Measurements from ENCODE around the gene ITGB8. TPM values are rescaled to one million over a fixed set of nuclear protein-coding genes. Genes with fewer than 3 reads are reported as not detected.

Gene ITGB8
- total RNA-seq, 1 donor from 2014 or later = 27.1 TPM

DNA sequence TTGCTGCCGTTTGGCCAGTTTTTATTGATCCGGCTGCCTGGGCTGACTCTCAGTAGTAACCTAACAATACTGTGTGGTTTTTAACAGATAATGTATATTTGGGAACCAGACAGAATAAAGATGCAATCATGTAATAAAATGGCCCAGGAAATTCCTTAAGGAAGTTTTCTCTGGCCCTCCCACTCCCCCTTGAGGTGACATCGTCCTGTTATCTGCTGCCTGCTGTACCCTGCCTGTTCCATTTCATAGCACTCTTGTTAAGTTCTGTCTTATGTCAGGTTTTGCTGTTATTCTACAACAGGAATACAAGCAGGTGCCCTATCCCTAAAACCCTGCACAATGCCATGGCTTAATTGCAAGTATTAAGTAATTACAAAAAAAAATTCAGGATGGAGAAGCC is 12.5 kb downstream of the ITGB8 start:
- no peak for DNase-seq

DNA sequence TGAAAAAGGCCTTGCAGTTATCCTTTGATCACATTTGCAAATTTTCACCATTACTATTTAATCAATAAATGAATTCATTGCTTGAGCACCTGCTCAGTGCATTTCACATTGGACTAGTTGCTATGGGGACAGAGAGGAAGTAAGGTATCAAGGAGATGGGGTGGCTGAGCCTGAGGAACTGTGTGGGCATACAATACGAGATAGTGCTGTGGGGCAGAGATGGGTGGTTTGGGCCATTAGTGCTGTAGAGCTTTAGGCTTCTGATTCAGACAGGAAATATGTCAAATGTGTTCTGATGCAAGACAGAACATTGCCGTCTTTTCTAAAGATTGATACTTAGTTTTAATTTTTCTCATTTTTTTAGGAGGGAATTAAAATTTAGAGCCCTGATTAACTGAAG is 13.2 kb downstream of the ITGB8 start:
- DNase-seq = no peak

DNA sequence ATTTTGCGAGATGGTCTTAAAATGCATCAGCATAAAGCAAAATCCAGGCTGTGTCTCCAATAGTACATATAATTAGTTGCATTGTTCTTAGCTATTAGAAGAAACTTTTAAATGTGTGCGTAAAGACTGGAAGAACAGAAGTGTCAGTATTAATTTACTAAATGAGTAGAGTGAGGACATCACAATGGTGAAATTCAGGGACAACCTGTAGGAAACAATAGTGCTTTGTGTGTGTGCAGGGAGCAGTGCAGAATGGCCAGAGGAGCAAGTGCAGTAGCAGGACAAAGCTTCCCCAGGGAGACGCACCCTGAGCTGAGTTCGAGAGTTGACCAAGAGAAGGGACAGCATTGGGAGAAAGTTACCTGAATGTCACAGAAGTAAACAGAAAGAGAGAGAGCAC is 13.7 kb downstream of the ITGB8 start:
- no peak for DNase-seq

DNA sequence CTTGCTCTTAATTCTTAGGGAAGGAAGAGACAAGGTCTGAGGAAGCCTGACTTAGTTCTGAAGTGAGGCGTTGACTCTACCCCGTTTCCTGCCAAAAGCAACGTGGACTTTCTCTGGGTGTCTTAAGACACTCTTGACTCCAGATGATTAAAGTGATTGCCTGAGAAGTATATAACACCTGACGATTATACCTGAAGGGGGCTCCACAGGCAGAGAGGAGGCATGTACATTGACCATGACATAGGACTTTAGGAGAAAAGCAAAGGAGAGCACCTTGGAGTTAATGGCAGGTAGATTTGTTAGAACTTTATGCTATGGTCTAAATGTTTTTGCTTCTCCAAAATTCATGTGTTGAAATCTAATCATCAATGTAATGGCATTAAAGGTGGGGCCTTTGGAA is 15.9 kb downstream of the ITGB8 start:
- DNase-seq = no peak

DNA sequence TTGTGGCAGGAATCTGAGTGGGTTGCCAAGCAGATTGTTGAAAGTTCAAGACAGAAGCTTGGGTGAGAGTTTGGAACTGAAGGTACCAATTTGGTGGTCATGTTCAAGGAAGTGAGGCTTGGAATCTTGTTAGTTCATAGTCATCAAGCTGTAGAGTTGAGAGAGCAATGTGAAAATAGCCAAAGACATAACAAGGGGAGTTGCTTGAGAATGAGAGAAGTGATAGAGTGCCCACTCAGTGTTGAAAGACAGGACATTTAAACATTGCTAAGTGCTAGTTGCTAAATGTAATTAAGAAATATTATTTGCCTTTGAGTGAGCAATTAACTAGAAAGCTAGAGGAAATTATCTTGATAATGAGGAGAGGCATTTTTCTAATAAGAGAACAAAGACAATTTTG is 17.0 kb downstream of the ITGB8 start:
- no peak for DNase-seq

DNA sequence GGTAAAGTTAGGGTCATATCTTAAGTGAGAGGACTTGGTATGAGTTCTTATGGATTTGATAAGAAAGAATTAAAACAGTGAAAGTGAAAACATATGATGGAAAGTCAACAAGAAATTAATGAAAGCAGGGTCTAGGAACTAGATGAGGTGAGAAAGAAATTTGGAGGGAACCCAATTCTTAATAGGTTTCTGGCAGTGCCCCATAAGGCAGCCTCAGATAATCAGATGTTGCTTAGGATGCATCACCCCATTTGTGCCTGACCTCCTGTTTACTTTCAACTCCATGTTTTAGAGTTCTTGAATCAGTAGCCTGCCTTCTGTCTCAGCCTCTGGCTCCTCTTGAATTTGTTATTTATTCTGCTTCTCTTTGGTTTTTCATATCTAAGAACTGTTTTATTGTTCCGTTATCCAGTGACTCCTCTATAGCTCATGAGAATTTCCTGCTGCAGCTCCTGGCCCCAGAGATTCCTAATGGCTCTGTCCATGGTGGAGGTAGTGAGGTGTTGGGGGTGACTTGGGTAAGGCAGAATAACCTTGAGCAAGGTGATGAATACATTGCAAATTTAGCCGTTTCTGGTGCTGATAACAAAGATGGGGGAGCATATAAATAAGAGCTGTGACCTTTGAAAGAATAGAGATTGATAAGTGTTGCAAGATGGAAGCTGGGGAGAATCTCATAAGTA is 17.6 kb downstream of the ITGB8 start:
- DNase-seq = no peak

DNA sequence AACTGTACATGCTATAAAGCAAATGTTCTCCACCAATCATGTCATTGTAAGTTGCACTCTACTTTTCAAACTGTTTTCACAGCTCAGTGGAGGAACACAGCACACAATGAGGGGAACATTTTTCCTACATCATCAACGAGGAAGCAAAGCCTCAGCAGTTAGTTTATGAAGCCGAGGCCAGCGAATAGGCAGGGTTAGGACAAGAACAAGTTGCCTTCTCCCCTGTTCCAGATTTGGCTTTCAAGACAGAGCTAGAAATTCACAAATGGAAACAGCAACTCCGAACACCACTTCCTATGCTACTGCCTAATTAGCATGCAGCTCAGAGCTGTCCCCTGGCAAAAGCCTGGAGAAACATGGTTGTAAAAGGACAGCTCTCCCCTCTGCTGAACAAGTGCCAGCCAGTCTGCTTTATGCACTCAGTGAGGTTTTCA is 19.8 kb downstream of the ITGB8 start:
- DNase-seq = no peak

DNA sequence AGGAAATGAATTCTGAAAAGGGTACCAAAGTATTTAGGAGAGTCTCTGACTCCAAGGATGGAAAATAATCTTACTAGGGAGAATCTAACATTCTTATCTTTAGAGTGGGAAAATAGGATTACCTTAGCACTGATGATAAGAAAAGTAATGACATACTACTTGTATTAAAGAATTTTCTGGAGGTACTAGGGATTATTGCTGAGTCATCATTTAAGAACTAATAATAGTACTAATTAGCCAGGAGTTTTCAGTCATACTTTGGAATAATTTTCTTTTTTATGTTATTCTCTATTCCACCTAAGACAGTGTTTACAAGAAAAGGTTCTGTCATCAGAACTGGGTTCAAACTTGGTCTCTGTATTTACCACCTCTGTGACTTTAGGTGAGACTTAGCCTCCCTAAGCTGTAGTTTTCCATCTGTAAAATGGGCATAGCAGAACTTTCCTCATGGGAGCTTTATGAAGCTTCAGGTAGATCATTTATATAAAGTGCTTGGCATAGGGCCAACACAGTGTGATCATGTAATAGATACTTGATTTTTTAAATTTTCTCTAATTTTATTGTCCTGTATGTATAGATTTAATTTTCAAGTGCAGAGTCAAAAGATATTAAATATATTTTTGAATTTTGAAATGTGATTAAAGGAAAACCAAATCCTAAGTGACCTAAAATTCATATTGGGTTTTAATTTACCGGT is 20.4 kb downstream of the ITGB8 start:
- DNase-seq = no peak

DNA sequence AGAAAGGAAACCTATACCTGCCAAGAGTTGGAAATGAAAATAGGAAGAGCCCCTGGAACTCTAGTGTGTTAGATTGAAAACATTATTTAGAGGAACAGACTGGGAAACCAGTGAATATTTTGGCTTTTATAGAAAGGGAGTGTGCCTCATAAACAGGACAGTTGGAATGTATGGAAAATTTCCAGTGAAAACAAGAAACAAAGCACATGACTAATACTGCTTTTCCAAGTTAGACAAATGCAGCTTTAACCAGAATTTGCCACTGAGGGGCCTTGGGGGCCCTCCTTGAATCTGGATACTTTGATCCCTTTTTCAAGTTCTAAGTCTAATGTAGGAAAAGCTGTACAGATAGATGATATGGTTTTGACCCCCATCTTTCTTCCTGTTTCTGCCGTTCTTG is 21.2 kb downstream of the ITGB8 start:
- peak; percentile 38 for DNase-seq

DNA sequence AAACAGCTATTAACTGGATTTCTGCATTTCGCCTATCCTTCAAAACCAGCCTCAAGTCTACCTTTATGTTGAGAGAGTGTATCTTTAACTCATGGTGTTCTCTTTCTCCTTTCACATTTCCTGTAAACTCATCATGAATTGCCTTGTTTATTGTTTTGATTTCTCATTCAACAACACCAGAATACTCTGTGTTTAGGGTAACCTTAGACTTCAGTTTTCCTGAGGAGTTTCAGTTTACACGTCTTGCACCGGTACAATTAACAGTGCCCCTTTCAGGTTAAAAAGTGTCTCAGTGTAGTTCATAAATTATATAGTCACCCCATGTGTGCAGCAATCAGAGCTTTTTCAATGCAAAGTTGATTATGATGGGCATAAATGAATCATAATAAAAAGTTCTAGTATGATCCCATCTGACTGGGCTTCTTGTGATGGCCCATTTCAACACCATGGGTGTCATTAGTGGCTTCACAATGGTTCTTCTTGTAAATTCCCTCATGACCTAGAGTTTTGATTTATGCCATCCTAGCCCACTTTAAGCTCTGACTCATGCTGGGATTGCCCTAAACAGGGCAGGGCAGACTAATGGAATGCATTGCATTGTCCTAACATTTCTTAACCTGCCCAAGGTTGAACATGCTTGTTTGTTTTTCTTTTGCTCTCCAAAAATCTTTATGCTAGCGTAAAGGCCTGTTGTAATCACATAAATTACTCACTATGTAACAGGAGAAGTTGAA is 22.0 kb downstream of the ITGB8 start:
- DNase-seq = no peak

DNA sequence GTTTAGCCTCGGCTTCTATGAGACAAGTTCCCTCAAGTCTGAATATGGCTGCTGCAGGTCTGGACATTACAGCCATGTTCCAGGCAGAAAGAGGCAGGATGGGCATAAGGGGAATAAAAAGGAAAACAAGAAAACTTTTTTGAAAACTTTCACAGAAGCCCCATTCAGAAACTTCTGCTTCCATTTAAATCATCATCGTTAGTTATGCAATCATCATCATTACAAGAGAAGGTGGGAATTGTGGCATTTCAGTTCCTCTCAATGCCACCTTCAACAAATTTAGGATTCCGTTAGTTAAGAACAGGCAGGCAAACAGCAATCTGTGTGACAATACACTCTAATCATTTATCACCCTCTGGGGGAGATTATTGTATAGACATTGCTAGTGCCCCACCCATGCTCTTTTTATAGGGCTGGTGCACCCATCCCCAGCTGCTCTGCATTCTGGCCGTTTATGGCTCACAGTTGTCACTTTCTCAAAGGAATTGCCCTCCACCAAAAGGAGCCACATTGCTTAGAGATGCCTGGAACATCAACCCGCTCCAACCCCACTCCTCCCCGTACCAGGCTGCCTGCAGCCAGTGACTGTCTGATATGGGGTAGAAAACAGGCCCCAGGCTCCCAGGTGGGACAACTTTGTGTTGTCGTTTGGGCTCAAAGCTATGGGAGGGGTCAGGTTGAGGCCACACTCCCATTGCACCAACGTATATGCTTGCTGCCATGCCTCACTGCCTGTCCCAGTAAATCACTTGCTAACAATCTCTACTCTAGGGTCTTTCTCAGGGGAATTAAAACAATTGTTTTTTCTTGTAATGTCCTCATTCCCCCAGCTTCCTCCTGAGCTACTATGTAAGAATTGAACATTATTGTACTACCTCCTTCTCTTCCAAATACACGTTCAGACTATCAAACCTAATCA is 24.2 kb downstream of the ITGB8 start:
- no peak for DNase-seq

DNA sequence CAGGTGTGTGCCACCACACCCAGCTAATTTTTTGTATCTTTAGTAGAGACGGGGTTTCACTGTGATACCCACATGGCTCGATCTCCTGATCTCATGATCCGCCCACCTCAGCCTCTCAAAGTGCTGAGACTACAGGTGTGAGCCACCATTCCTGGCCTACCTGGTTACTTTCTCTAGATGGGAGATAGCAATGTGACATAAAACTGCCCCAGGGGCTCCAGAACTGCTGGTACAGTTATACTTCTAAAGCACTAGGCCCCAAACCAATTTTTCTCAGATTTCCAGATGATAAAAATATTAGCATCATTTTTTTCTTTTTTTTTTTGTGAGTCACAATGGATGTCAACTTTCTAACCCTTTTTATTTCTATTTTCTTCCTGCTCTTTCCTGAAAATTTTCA is 27.4 kb downstream of the ITGB8 start:
- DNase-seq = no peak

DNA sequence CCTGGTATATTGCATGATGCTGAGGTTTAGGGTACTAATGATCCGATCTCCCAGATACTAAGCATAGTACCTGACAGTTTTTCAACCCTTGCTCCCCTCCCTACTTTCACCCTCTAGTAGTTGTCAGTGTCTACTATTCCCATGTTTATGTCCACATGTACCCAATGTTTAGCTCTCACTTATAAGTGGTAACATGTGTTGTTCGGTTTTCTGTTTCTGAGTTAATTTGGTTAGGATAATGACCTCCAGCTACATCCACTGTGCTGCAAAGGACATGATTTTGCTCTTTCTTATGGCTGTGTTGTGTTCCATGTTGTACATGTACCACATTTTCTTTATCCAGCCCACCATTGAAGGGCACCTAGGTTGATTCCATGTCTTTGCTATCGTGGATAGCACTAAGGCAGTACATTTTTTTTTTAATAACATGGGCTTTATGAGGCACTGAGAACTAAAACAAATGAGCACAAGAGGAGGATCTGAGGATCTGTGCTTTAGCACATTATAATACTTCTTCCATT is 28.1 kb downstream of the ITGB8 start:
- DNase-seq = no peak

DNA sequence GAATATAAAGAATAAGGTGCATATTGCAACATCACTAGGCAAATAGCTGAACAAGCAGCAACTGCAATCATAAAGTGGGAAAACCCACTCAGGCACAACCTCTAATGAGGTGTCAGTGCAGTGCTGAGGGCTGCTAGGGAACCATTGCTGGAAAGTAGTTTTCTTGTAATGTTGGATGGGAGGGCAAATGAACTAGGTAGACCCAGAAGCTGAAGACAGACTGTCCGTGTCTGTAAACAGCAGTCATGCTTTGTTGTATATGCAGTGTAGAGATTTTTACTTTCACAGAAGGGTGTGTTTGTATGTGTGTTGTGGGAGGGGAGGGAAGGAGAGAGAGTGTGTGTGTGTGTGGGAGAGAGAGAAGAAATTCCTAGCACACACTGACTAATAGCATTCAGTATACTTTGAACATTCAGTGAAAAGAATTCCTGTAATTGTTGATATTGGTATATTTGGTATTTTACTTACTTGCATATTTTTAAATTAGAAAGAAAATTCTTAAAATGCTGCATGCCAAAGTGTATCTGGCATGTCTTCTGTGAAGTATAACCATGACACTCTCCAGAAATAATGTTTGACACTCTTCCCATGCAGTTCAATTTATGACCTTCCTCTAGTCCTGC is 28.8 kb downstream of the ITGB8 start:
- no peak for DNase-seq

DNA sequence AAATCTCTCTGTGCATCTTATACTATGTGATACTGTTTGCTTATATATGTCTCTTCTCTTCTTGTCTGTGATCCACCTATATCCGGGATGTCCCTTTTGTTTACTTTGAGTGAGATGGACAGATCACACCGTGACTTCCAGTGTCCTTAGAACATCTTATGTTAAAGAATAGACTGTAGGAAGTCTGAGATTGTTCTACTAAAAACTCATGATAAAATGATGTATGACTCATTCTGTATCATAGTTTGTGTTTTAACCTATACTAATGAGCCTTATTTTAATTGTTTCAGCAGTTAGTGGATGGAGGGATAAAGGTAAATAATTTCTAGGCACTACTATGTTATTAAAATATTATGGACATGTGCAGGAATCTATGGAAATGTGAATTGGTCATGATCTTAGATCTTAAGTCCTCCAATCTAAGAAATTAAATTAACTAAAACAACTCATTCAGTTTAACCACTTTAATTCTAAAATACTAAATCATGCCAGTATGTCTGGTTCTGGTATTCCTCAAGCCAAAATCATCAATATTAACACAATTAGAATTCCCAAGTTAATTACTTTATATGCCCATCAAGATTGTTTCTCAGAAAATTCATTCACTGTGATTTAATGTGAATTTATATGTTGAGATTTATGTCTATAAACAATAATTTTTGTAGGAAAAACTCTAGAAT is 32.0 kb downstream of the ITGB8 start:
- DNase-seq = no peak

DNA sequence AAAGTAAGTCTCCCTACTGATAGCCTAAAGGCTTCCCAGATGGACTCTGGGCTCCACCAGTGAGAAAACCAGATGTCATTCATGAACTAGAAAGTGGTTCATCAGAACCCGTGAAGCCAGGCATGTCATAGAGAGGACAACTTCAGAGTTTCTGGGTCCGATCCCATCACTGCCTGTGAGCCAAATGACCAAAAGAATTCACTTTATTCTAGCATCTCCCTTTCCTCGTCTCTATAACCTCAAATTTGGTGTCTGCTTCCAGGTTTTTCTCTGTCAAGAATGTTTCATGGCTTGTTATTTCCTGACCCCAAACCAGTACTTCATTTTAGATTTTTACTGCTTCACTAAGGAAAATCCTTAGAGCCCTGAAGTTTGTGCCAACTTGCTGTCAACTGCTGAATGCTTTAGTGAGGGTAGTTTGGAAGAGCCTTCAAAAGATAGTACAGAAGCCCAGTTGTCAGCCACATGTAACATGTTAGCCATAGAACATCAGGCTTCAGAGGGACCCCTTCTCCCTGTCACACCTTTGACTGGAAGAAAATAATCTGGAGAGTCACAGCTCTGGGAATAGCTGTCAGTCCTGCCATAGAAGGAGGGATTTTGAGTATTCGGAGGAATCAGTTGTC is 34.0 kb downstream of the ITGB8 start:
- no peak for DNase-seq

DNA sequence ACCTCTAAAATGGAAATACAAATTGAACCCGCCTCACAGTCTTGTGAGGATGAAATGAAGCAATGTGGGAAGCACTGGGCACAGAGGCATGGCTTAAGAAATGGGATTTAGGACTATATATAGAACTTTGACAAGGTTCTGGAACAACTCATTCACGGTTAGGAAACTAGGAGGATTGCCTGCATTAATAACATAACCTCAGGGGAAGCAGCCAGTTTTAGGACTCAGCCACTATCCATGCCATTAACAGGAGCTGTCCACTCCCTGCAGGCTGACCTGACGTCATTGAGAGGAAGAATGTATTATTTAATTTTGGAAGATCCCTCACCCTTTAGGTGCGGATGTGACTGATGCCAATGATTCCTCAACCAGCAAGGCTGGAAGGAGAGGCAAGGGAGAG is 34.8 kb downstream of the ITGB8 start:
- DNase-seq = no peak

DNA sequence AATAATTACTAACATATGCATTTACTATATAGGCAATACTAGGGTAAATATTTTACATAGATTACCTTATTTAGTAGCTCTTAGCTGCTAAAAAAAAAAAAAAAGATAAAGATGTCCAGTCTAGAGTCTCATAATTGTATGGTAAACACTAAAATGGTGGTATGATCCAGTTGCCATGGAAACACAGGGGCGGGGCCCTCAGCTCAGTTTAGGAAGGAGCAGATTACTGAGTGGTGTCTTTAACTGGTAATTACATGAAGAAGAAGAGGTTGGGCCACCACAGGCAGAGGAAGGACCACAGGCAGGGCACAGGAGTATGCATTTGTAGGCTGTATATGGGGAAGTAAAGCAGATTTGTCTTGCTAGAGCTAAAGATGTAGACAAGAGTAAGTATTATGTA is 43.7 kb downstream of the ITGB8 start:
- DNase-seq = no peak

DNA sequence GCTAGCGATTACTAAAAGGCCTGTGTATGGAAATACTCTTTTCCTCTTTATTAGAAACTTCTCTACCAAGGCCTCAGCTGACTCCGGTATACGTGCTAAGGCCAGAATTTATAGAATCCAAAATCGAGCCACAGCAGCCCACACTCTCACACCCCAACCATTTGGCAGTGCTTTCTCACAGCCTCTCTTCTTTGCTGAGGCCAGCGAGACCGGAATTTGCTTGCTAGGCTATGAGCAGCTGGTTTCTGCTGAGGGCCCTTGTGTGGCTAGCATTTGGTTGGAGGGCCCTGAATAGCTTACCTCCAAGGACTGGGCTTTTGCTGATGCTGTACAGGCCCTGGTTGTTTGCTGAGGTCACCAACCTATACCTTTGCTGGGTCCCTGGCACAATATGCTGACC is 46.1 kb downstream of the ITGB8 start:
- DNase-seq = no peak

DNA sequence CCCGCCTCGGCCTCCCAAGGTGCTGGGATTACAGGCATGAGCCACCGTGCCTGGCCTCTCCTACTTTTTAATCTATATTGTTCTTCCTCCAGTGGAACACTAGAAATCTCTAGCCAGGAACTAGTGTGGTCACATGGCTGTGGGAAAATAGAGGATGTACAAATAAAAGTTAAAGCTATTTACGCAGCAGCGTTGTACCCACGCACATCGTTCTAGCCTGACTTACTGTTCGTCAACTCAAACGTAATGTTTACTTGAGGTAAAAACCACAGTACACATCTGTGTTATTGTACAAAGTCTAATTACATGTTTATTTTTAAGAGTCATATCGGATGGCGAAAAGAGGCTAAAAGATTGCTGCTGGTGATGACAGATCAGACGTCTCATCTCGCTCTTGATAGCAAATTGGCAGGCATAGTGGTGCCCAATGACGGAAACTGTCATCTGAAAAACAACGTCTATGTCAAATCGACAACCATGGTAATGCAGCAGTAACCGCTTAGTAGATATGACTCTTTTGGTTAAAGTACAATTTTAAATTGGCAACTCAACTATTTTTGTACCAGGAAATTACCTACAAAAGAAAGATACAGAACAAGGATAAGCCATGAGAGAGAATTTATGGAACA is 50.8 kb downstream of the ITGB8 start:
- DNase-seq = no peak
